NT2/D1 (cell line): ENCODE measurements around the gene RNASEH2A.

Experiments
- YY1 ChIP-seq: IDR thresholded peaks from 2 replicates; pipeline ENCODE4 v1.6.1; 2011; ENCODE audit not compliant: insufficient read length, insufficient read depth
- ZNF274 ChIP-seq: IDR thresholded peaks from 2 replicates; pipeline ENCODE4 v1.6.1; 2011; ENCODE audit warnings: mild to moderate bottlenecking, low read depth, low read length

- TF ChIP-seq YY1 (no peak), ZNF274 (no peak)
These were observed 27.0 kb downstream of the RNASEH2A start for GRCh38 chr19:12833418-12833737.
